Parathyroid adenoma (tissue), 2 donors: Measurements from ENCODE around the gene TMEM145.
A peak's percentile ranks its signal among the peaks of the same experiment; 100 is the strongest.

Source experiments
- H2AFZ ChIP-seq: fragments of 300-600 bp; sonication (generic); one replicate; pipeline ENCODE4 v1.7.0; 2017; ENCODE audit warnings: antibody characterized with exemption, mild to moderate bottlenecking
- H3K27ac ChIP-seq: fragments of 300-600 bp; sonication (generic); one replicate; pipeline ENCODE4 v1.7.0; 2017
- H3K27me3 ChIP-seq: fragments of 300-600 bp; sonication (generic); one replicate; pipeline ENCODE4 v1.7.0; 2017; ENCODE audit warnings: low read length; ENCODE audit not compliant: control insufficient read depth, insufficient read depth
- H3K36me3 ChIP-seq: fragments of 300-600 bp; sonication (generic); one replicate; pipeline ENCODE4 v1.7.0; 2017; ENCODE audit warnings: low read length; ENCODE audit not compliant: control insufficient read depth, insufficient read depth
- H3K4me1 ChIP-seq: fragments of 300-600 bp; sonication (generic); one replicate; pipeline ENCODE4 v1.7.0; 2017; ENCODE audit warnings: control low read depth
- H3K4me2 ChIP-seq: fragments of 300-600 bp; sonication (generic); one replicate; pipeline ENCODE4 v1.7.0; 2017; ENCODE audit warnings: low read length
- H3K4me3 ChIP-seq: fragments of 300-600 bp; sonication (generic); one replicate; pipeline ENCODE4 v1.7.0; 2017; ENCODE audit warnings: low read depth, low read length
- H3K79me2 ChIP-seq: fragments of 300-600 bp; sonication (generic); one replicate; pipeline ENCODE4 v1.7.0; 2017; ENCODE audit warnings: control low read depth
- H3K9ac ChIP-seq: fragments of 300-600 bp; sonication (generic); one replicate; pipeline ENCODE4 v1.7.0; 2017; ENCODE audit warnings: mild to moderate bottlenecking
- H3K9me3 ChIP-seq: fragments of 300-600 bp; sonication (generic); one replicate; pipeline ENCODE4 v1.7.0; 2017; ENCODE audit warnings: low read length; ENCODE audit not compliant: control insufficient read depth
- CTCF ChIP-seq: fragments of 300-600 bp; sonication (generic); IDR thresholded peaks from one replicate; pipeline ENCODE4 v1.7.0; 2017; ENCODE audit warnings: antibody characterized with exemption, mild to moderate bottlenecking
- donor health status: primary hyperparathyroidism.

The TMEM145 gene

DNA sequence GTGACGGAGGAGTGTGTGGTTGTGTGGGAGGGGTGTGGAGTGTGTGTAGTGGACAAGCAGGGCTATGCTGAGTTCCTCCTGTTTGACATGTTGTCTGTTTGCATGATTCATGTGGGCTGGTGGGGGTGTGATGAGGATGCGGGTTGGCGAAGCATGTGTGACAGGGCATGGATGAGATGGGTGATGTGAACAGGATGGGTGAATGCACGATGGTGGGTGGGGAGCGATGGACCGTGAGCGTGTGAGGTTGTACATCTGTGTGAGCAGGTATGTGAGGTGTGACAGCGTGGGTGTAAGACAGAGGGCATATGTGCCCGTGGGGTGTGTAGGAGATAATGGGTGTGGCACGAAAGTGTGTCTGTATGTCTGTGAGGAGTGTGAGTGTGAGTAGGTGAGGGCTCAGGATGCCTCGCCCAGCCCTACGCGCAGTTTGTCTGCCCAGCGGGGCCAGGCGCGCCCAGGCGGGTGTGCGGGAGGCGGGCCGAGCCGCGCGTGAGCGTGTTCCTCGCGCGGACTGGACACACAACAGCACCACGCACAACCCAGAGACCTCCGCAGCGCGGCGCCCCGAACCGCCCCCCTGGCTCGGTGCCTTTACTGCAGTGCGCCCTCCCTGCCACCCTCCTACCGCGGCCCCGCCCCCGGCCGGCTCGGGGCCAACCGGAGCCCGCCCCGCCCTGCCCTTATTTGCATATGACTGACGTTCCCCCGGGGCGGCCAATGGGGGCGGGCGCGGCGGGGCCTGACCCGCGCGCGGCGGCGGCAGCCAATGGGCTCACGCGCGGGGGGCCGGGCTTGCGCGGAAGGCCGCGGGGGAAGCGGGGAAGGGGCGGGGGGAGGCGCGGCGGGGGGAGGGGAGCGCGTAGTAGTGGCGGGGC lies 29.7 kb upstream of the TMEM145 start:
- Histone ChIP-seq H3K36me3 (no peaks in the 10 kb centered on the region), H3K27ac (peak overlapping the region; percentile 80), H3K4me2 (peak overlapping the region; percentile 91), H3K27me3 (no peaks in the 10 kb centered on the region), H2AFZ (peak overlapping the region; percentile 76), H3K9ac (no peak overlapping the region), H3K9me3 (no peaks in the 10 kb centered on the region), H3K4me3 (peak overlapping the region; percentile 61), H3K4me1 (peaks cover 48% of the 10 kb centered on the region), H3K79me2 (peaks cover 5% of the 10 kb centered on the region)
- no peak for TF ChIP-seq CTCF

DNA sequence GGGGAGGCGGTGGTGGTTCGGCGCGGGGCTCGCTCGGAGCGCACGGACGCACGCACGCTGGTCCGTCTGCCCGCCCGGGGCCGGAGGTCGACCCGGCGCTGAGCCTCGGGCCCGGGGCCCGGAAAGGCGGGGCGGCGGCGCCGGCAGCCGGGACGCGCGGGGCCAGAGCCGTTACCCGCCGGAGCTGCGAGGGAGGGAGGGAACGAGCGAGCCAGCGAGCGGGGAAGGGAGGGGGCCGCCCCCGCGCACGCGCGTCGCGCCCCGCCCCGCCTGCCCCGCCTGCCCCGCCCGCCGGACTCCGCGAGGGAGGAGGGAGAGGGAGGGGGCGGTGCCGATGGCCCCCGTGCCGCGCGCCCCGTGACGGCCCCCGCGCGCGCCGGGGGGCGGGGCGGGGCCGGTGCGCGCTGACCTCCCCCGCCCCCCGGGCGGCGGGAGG lies 29.0 kb upstream of the TMEM145 start:
- H3K4me3 ChIP-seq, result no peak overlapping the region
- no peak overlapping the region for H3K27ac ChIP-seq
- H3K79me2 ChIP-seq, result peaks cover 1% of the 10 kb centered on the region
- H3K4me2 ChIP-seq, result no peak overlapping the region
- no peak overlapping the region for H2AFZ ChIP-seq
- no peak for TF ChIP-seq CTCF
- no peaks in the 10 kb centered on the region for H3K27me3 ChIP-seq
- H3K36me3 ChIP-seq, result no peaks in the 10 kb centered on the region
- peaks cover 41% of the 10 kb centered on the region for H3K4me1 ChIP-seq
- no peaks in the 10 kb centered on the region for H3K9me3 ChIP-seq
- no peak overlapping the region for H3K9ac ChIP-seq

DNA sequence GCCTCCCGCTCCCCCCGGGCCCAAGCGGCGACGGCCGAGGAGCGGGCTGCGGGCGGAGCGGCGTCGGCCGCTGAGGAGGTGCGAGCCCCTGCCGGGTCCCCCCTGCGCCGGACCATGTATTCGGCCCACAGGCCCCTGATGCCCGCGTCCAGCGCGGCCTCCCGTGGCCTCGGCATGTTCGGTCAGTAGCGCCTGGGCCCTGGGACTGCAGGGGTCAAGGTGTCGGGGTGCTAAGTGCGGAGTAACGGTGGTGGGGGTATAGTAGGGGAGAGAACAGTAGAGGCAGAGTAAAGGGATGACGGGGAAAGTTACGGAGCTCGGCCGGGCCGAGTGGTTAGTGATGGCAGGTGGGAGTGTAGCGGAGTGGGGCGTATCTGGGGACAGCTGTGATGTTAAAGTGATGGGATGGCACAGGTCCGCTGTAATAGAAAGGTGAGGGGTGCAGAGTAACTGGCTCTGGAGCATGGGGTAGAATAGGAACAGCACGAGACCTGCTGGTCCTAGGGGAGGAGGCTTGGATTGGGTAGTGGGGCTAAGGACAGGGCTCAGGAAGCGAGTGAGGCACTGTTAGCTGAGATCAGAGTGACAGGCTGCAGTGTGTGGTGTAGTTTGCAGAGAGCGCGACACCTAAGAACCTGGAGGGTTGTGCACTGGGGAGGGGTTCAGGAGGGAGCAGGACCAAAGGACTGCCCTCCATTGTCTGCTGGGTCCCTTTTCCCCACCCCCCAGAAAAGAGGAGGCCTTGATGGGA lies 28.3 kb upstream of the TMEM145 start:
- no peaks in the 10 kb centered on the region for H3K79me2 ChIP-seq
- H3K27ac ChIP-seq, result peak overlapping the region; percentile 56
- H3K27me3 ChIP-seq, result no peaks in the 10 kb centered on the region
- peak overlapping the region; percentile 46 for H3K4me3 ChIP-seq
- no peaks in the 10 kb centered on the region for H3K36me3 ChIP-seq
- peak overlapping the region; percentile 63 for H3K4me2 ChIP-seq
- H3K9me3 ChIP-seq, result no peaks in the 10 kb centered on the region
- no peak overlapping the region for H3K9ac ChIP-seq
- H2AFZ ChIP-seq, result peak overlapping the region; percentile 66
- peaks cover 36% of the 10 kb centered on the region for H3K4me1 ChIP-seq
- no peak for TF ChIP-seq CTCF

DNA sequence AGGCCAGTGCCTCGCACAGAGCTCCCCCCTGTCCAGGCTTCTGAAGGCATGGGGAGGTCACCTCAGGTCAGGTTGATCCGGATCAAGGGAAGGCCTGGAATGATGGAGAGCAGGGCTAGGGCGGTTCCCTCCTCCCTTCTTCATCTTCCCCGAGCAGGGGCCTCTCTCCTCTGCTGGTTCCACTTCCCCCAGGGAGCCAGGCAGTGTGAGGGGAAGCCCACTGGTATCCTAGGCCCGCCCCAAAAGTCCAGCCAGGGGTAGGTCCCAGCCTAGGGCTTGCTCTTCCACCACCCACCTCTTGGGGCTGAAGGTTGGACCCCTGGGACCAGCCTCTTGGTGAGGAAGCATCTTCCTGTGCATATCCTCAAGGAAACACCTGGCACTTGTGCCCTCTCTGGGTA lies 27.6 kb upstream of the TMEM145 start:
- Histone ChIP-seq H3K27me3 (no peaks in the 10 kb centered on the region), H3K9ac (no peak overlapping the region), H3K79me2 (no peaks in the 10 kb centered on the region), H3K9me3 (no peaks in the 10 kb centered on the region), H3K4me2 (peak overlapping the region; percentile 63), H3K4me3 (no peak overlapping the region), H3K36me3 (no peaks in the 10 kb centered on the region), H3K27ac (peak overlapping the region; percentile 56), H3K4me1 (peaks cover 36% of the 10 kb centered on the region), H2AFZ (no peak overlapping the region)
- no peak for TF ChIP-seq CTCF
